ENCODE measurements around the gene B4GALNT2. TPM values are rescaled to one million over a fixed set of nuclear protein-coding genes. Genes with fewer than 3 reads are reported as not detected.

The B4GALNT2 gene
- total and polyA plus RNA-seq, 2 donors (not counting 1 experiment from before 2014, with no cell fraction given) = under 0.01 to 0.01 TPM

DNA sequence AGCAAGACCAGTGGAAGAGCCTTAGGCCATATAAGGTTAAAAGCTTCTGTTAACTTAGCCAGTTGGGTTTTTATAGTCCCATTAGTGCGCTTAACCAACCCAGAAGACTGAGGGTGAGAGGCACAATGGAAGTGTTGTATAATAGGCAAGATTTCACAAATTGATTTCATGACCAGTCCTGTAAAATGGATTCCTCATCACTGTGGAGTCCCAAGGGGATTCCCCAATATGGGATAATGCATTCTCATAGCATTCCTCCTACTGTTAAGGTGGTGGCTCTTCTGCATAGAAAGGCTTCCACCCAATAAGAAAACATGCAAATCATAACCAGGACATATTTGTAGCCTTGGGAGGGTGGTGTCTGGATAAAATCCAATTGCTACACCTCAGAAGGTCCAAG lies 22.1 kb upstream of the B4GALNT2 start:
- DNase-seq (ENCODE audit: low read depth in 2 of 2) = no peak
- H3K9ac ChIP-seq (ENCODE audit: insufficient read depth, low read length) = no peak overlapping the region
- no peak overlapping the region for H3K4me2 ChIP-seq (ENCODE audit: extremely low read depth, insufficient read depth, low read length)
- H3K79me2 ChIP-seq (ENCODE audit: control insufficient read depth, insufficient read depth, low read length) = no peaks in the 10 kb centered on the region
- H2AFZ ChIP-seq (ENCODE audit: low read length) = no peak overlapping the region
- no peak overlapping the region for H3K4me3 ChIP-seq (replicated peaks in 1 of 4; ENCODE audit: control extremely low read depth in 1 of 4, insufficient read depth in 1 of 4, low read depth in 3 of 4, low read length in 4 of 4)
- TF ChIP-seq, protein P1, sequence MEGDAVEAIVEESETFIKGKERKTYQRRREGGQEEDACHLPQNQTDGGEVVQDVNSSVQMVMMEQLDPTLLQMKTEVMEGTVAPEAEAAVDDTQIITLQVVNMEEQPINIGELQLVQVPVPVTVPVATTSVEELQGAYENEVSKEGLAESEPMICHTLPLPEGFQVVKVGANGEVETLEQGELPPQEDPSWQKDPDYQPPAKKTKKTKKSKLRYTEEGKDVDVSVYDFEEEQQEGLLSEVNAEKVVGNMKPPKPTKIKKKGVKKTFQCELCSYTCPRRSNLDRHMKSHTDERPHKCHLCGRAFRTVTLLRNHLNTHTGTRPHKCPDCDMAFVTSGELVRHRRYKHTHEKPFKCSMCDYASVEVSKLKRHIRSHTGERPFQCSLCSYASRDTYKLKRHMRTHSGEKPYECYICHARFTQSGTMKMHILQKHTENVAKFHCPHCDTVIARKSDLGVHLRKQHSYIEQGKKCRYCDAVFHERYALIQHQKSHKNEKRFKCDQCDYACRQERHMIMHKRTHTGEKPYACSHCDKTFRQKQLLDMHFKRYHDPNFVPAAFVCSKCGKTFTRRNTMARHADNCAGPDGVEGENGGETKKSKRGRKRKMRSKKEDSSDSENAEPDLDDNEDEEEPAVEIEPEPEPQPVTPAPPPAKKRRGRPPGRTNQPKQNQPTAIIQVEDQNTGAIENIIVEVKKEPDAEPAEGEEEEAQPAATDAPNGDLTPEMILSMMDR (conservative IDR thresholded peaks at IDR 0.05 in 1 of 2, IDR thresholded peaks at IDR 0.05 in 1 of 2; ENCODE audit: low read depth in 1 of 2, low read length in 2 of 2) = no peak
- TF ChIP-seq EZH2 (IDR thresholded peaks at IDR 0.05; ENCODE audit: low read length, missing control alignments) = no peak
- H3K27ac ChIP-seq (ENCODE audit: insufficient read depth, low read length) = no peak overlapping the region
- peaks cover 4% of the 10 kb centered on the region for H3K4me1 ChIP-seq (ENCODE audit: control insufficient read depth, extremely low read depth, insufficient read depth, low read length)
- no peaks in the 10 kb centered on the region for H3K36me3 ChIP-seq (ENCODE audit: control insufficient read depth, insufficient read depth, low read length)
- no peaks in the 10 kb centered on the region for H4K20me1 ChIP-seq (ENCODE audit: control insufficient read depth, extremely low read depth, insufficient read depth, low read length)
- peaks cover 3% of the 10 kb centered on the region for H3K27me3 ChIP-seq (ENCODE audit: control insufficient read depth, insufficient read depth, low read length)
- no peaks in the 10 kb centered on the region for H3K9me3 ChIP-seq (ENCODE audit: control insufficient read depth, insufficient read depth, low read depth, low read length)

DNA sequence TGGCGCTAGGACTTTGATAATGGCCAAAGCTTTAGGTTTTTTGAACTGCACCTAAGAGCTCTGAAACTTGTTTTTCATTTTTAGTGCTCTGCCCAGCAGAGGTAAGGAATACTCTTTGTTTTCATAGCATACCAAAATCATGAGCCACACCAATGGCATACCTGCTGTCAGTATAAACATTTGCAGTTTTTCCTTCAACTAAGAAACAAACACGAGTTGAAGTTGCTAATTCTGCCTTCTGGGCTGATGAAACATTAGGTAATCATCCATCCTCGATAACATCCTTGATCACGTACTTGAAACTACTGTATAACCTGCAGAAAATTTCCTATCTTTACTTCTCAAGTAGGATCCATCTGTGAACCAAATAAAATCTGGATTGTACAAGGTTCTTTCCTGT lies 20.6 kb upstream of the B4GALNT2 start:
- Histone ChIP-seq H3K9ac (ENCODE audit: insufficient read depth, low read length) (no peak overlapping the region), H3K4me3 (replicated peaks in 1 of 4; ENCODE audit: control extremely low read depth in 1 of 4, insufficient read depth in 1 of 4, low read depth in 3 of 4, low read length in 4 of 4) (no peak overlapping the region), H2AFZ (ENCODE audit: low read length) (no peak overlapping the region), H3K36me3 (ENCODE audit: control insufficient read depth, insufficient read depth, low read length) (no peaks in the 10 kb centered on the region), H3K27ac (ENCODE audit: insufficient read depth, low read length) (no peak overlapping the region), H3K9me3 (ENCODE audit: control insufficient read depth, insufficient read depth, low read depth, low read length) (no peaks in the 10 kb centered on the region), H3K27me3 (ENCODE audit: control insufficient read depth, insufficient read depth, low read length) (peaks cover 11% of the 10 kb centered on the region), H3K4me1 (ENCODE audit: control insufficient read depth, extremely low read depth, insufficient read depth, low read length) (no peaks in the 10 kb centered on the region), H3K4me2 (ENCODE audit: extremely low read depth, insufficient read depth, low read length) (no peak overlapping the region), H4K20me1 (ENCODE audit: control insufficient read depth, extremely low read depth, insufficient read depth, low read length) (no peaks in the 10 kb centered on the region), H3K79me2 (ENCODE audit: control insufficient read depth, insufficient read depth, low read length) (no peaks in the 10 kb centered on the region)
- DNase-seq (ENCODE audit: low read depth in 2 of 2) = no peak
- TF ChIP-seq, protein P1 (conservative IDR thresholded peaks at IDR 0.05 in 1 of 2, IDR thresholded peaks at IDR 0.05 in 1 of 2; ENCODE audit: low read depth in 1 of 2, low read length in 2 of 2) = no peak
- no peak for TF ChIP-seq EZH2 (IDR thresholded peaks at IDR 0.05; ENCODE audit: low read length, missing control alignments)

DNA sequence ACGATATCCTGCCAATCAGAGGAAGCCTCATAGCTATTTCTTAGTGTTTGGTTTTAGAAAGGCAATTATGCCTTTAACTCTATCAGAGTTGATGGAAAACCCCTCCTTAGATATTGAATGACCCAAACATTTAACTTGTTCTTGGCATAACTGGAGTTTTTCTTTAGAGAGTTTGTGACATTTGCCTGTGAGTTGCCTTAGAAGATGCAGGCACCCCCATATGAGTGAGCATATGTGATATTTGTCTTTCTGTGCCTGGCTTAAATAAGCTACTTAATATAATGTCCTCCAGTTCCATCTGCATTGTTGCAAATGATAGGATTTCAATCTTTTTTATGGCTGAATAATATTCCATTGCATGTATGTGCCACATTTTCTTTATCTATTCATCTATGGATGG lies 19.6 kb upstream of the B4GALNT2 start:
- H3K4me3 ChIP-seq (replicated peaks in 1 of 4; ENCODE audit: control extremely low read depth in 1 of 4, insufficient read depth in 1 of 4, low read depth in 3 of 4, low read length in 4 of 4) = no peak overlapping the region
- H3K9ac ChIP-seq (ENCODE audit: insufficient read depth, low read length) = no peak overlapping the region
- no peaks in the 10 kb centered on the region for H4K20me1 ChIP-seq (ENCODE audit: control insufficient read depth, extremely low read depth, insufficient read depth, low read length)
- H3K4me2 ChIP-seq (ENCODE audit: extremely low read depth, insufficient read depth, low read length) = no peak overlapping the region
- H3K27ac ChIP-seq (ENCODE audit: insufficient read depth, low read length) = no peak overlapping the region
- H2AFZ ChIP-seq (ENCODE audit: low read length) = no peak overlapping the region
- no peaks in the 10 kb centered on the region for H3K4me1 ChIP-seq (ENCODE audit: control insufficient read depth, extremely low read depth, insufficient read depth, low read length)
- TF ChIP-seq EZH2 (IDR thresholded peaks at IDR 0.05; ENCODE audit: low read length, missing control alignments) = no peak
- TF ChIP-seq, protein P1 (conservative IDR thresholded peaks at IDR 0.05 in 1 of 2, IDR thresholded peaks at IDR 0.05 in 1 of 2; ENCODE audit: low read depth in 1 of 2, low read length in 2 of 2) = no peak
- no peaks in the 10 kb centered on the region for H3K9me3 ChIP-seq (ENCODE audit: control insufficient read depth, insufficient read depth, low read depth, low read length)
- peaks cover 17% of the 10 kb centered on the region for H3K27me3 ChIP-seq (ENCODE audit: control insufficient read depth, insufficient read depth, low read length)
- DNase-seq (ENCODE audit: low read depth in 2 of 2) = no peak
- no peaks in the 10 kb centered on the region for H3K36me3 ChIP-seq (ENCODE audit: control insufficient read depth, insufficient read depth, low read length)
- H3K79me2 ChIP-seq (ENCODE audit: control insufficient read depth, insufficient read depth, low read length) = no peaks in the 10 kb centered on the region

Measured in fibroblast of lung (primary cell).